Skin epidermis (tissue), 12 donors: ENCODE results near the gene NFE2L3.

Experiments
- H3K27ac ChIP-seq, 21 experiments: fragments of 200-600 bp; sonication (generic) in 11 of 21; one replicate each; pipeline ENCODE4 v1.5.0; 2020; ENCODE audit warnings: mild to moderate bottlenecking in 3 of 21, inconsistent platforms in 2 of 21, moderate library complexity in 2 of 21
- H3K4me3 ChIP-seq, 7 experiments: fragments of 200-600 bp; sonication (generic) in 2 of 7; one replicate each; pipeline ENCODE4 v1.5.0; 2020; ENCODE audit warnings: inconsistent platforms in 2 of 7, mild to moderate bottlenecking in 2 of 7, moderate library complexity in 1 of 7

NFE2L3 gene

GRCh38 chr7:26195182-26195581 lies 43.2 kb downstream of the NFE2L3 start:
- H3K4me3 ChIP-seq: no peak overlapping the region

DNA sequence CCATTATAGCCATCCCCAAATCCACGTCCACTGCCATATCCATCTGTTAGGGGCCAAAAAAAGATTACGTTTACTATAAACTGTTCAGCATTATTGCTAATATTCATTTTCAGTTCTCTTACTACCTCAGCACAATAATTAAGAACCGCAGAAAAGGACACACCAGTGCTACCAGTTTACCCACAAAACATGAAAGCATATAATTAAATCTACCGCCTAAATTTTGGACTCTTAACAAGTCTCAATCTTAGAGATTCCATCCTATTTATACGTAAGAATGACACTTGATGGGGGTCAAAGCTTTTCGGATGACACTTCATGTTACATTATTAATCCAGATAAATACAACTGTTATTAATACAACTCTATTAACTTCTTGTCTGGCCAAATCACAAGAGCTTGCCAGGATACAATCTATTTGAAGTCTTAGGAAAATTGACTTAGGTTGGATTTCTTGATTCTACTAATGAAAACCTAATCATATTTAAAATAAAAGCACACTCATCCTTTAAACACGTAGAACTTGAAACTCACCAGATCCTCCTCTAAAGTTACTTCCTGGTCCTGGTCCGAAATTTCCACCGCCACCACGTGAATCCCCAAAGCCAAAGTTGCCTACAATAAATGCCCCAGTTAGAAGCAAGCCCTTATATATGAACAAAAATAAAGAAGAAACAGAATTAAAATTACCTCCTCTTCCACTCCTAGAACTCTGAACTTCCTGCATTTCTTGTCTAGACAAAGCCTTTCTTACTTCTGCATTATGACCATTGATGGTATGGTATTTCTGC lies 44.1 kb downstream of the NFE2L3 start:
- Histone ChIP-seq H3K27ac (peak overlapping the region in 2 of 21 experiments; percentile 28 to 98), H3K4me3 (peak overlapping the region in 1 of 7 experiments; percentile 79)

More at GRCh38 chr7:26195182-26195581, 43.2 kb downstream of the NFE2L3 start:
- H3K27ac ChIP-seq: no peak overlapping the region

- Histone ChIP-seq H3K27ac (peak overlapping the region in 3 of 21 experiments; percentile 96 to 100 (median 98)), H3K4me3 (peak overlapping the region; percentile 76 to 99 (median 97))
Measured at GRCh38 chr7:26197153-26198115, 45.4 kb downstream of the NFE2L3 start.

- peak overlapping the region; percentile 76 to 99 (median 97) for H3K4me3 ChIP-seq
- peak overlapping the region in 15 of 21 experiments; percentile 5 to 100 (median 98) for H3K27ac ChIP-seq
Measured at GRCh38 chr7:26198133-26198780, 46.3 kb downstream of the NFE2L3 start.

- Histone ChIP-seq H3K27ac (peak overlapping the region in 18 of 21 experiments; percentile 5 to 100 (median 98)), H3K4me3 (peak overlapping the region; percentile 76 to 99 (median 97))
Measured at GRCh38 chr7:26198781-26199169, 46.8 kb downstream of the NFE2L3 start.

GRCh38 chr7:26199301-26200037 lies 47.5 kb downstream of the NFE2L3 start:
- Histone ChIP-seq H3K4me3 (peak overlapping the region; percentile 76 to 99 (median 97)), H3K27ac (peak overlapping the region; percentile 81 to 100 (median 99))

DNA sequence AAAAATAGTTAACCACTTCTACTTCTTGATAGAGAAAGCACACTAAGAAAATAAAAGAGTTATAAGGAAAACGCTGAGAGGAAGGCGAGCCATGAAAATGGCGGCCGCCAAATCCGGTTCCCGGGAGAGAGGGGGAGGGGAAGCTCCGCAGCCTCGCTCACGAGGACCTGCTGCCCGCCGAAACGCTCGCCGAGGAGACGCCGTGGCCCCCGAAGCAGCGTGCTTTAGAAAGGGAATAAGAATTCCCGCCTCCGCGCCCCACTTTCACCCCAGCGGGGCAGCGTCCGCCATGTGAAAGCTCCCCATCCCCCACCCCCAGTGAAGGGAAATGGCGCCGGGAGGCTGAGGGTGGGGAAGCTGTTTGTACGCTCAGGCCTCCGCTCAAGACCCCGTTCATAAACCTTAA lies 48.0 kb downstream of the NFE2L3 start:
- H3K27ac ChIP-seq: peak overlapping the region; percentile 81 to 100 (median 99)
- peak overlapping the region; percentile 76 to 99 (median 97) for H3K4me3 ChIP-seq

DNA sequence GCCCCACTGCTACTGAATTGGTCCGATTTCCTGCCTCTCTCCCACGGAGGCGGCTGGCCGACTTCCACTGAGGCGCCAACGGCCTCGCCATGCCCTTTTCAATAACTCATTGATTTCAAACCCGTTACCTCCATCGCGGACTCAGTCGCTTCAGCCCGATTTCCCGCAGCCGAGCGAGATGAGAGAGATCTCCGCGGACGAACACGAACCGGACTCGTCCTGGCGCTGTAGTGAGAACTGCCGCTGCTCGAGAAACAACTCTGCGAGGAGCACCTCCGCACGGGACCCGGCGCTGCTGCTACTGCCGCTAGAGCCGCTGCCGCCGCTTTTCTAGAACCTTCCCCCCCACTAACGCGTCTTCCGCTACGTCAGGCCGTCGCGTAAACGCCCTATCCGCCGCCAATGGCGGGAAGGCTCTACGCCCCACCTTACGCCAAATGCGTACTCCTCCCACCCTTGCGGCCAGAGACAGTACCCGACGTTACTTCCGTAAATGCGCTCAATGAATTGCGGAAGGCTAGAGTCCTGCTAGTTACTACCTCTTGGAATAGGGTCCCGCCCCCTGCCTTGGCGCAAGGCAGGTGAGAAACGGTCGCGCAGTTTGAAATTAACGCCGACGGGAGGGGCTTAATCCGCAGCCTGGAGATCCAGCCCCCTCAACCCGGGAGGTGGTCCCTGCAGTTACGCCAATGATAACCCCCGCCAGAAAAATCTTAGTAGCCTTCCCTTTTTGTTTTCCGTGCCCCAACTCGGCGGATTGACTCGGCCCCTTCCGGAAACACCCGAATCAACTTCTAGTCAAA lies 48.6 kb downstream of the NFE2L3 start, which contains the start of gene HNRNPA2B1:
TSS of gene HNRNPA2B1 (minus strand) at position 303 of the 803 bp plus-strand sequence. CDS start at position 134, 169 bp downstream.
- Histone ChIP-seq H3K27ac (peak within 1 kb of the TSS; percentile 92 to 100 (median 99)), H3K4me3 (peak within 1 kb of the TSS; percentile 76 to 99 (median 97))

- Histone ChIP-seq H3K4me3 (peak within 1 kb of the TSS; percentile 76 to 99 (median 97)), H3K27ac (peak within 1 kb of the TSS; percentile 92 to 100 (median 99))
Measured at GRCh38 chr7:26201247-26202018, 49.4 kb downstream of the NFE2L3 start, which contains the start of gene CBX3. Gene CBX3 (plus strand): TSS chr7:26201745. CDS start chr7:26202999, 1,254 bp downstream.

DNA sequence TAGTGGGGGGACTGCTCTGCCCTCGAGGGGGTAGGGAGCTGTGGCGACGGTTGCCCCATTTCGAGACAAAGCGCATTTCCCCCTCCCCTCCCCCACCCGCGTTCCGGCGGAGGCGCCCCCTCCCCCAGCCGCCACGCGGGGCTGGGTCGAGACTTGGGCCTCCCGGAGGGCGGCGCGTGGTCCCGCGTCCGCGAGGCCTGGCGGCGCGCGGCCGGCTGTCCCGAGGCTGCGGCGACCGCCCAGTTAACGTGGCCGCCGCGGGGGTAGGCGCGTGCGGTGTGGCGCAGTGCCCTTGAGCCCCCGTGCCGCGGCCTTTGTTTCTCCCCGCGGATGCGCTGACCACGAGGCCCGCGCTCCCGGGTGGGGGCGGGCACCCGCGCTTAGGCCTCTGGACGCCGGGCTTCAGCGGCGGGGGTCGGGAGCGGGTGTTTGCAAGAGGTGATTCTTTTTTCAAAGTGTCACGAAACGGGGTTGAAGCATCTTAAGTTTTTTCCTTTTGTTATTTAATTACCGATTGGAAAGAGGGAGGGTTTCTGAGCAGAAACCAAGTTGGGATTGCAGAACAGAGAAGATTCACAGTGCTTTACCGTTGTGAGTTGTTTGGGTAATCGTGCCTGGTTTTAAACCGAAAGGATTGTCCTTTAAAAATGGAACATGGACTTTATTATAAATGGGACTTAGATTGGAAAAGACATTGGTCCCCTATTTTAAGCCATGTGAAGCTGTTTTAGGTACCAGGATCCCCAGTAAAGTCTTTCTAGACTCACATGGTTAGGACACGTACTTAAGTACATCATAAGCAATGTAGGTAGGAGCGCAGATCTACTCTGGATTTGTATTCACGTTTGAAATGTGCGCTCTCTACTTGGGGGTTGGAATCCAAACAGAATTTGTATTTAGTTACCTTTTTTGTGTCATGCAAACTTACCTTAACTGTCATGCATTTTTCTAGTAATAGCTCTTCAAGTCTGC lies 50.3 kb downstream of the NFE2L3 start:
- Histone ChIP-seq H3K4me3 (peak overlapping the region; percentile 76 to 99 (median 97)), H3K27ac (peak overlapping the region; percentile 92 to 100 (median 99))

GRCh38 chr7:26203016-26203415 lies 51.0 kb downstream of the NFE2L3 start:
- H3K27ac ChIP-seq: peak overlapping the region in 8 of 21 experiments; percentile 92 to 100 (median 98)

DNA sequence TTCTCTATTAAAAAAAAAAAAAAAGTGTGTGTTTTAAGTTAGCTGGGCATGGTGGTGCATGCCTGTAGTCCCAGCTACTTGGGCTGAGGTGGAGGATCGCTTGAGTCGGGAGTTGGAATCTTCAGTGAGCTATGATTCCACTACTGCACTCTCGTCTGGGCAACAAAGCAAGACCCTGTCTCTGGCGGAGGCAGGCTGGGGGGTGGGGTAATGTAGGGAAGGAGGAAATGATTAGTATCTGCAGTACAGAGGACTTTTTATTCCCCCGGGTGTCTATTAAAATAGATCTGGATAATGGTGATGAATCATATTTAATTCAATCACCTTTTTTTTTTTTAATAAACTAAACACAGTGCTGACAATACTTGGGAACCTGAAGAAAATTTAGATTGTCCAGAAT lies 56.0 kb downstream of the NFE2L3 start:
- no peak overlapping the region for H3K27ac ChIP-seq
- H3K4me3 ChIP-seq: no peak overlapping the region

More at GRCh38 chr7:26203016-26203415, 51.0 kb downstream of the NFE2L3 start:
- peak overlapping the region; percentile 76 to 99 (median 97) for H3K4me3 ChIP-seq

GRCh38 chr7:26212921-26213718 lies 61.1 kb downstream of the NFE2L3 start:
- H3K4me3 ChIP-seq: no peak overlapping the region
- no peak overlapping the region for H3K27ac ChIP-seq

DNA sequence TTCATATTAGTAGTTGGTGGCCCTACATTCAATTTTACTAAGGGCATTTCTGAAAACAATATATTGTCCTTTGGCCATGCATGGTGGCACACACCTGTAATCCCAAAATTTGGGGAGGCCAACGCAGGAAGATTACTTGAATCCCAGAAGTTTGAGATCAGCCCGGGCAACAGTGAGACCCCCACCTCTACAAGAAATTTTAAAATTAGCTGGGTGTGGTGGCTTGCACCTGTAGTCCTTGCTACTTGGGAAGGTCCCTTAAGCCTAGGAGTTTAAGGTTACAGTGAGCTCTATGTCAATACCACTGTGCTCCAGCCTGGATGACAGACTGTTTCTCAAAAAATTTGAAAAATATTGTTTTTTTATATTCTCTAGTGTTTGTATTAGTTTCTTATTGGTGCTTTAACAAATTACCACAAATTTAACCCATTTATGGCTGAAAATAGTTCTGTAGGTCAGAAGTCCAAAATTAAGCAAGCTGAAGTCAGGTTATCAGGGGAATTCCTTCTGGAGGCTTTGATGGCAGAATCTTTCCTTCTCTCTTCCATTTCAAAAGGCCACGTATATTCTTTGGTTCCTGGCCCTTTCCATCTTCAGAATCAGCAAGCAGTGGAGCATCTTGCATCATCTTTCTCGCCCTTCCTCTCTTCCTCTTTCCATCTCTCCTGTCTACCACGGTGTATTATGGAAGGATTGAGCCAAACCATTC lies 62.0 kb downstream of the NFE2L3 start:
- H3K27ac ChIP-seq: no peak overlapping the region
- no peak overlapping the region for H3K4me3 ChIP-seq
